Umbilical cord (tissue), 2 donors: ENCODE measurements around the gene FPR2. TPM values are rescaled to one million over a fixed set of nuclear protein-coding genes. Genes with fewer than 3 reads are reported as not detected.
"Not testable (repeated sequence)": the region's sequence is repeated elsewhere in the genome, so short reads cannot be mapped to it uniquely, and the experiment has no call there.

Source experiments
- DNase-seq: peaks from one replicate; pipeline ENCODE4 v3.0.0-alpha.2; 2015; ENCODE audit warnings: low spot score
- total RNA-seq: library from RNA; depleted of rRNA; stranded (reverse); fragments of >200 nt; gene quantifications from one replicate; pipeline ENCODE4 v1.2.3, GENCODE V29; 2014; ENCODE audit warnings: low replicate concordance; ENCODE audit not compliant: insufficient read depth

The FPR2 gene
- total RNA-seq, 1 donor from 2014 or later: 7.0 TPM

- no peak for DNase-seq
Observed at GRCh38 chr19:51739466-51740213, 21.3 kb upstream of the FPR2 start.

DNA sequence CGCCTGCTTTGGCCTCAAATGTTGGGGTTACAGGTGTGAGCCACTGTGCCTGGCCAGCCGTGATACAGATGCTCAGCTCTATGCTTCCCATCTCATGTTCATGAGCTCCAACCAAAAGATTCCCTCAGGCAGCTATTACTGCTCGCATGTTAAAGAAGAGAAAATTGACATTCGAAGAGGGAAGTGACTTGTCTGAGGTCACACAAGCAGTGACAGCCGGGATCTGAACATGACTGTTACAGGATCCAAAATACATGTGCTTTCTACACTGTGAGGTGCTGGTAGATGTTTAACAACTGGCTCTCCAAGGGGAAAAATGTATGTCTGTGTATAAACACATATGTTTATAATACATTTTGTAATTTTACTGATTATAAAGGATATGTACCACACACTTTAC lies 20.6 kb upstream of the FPR2 start:
- DNase-seq: no peak

DNA sequence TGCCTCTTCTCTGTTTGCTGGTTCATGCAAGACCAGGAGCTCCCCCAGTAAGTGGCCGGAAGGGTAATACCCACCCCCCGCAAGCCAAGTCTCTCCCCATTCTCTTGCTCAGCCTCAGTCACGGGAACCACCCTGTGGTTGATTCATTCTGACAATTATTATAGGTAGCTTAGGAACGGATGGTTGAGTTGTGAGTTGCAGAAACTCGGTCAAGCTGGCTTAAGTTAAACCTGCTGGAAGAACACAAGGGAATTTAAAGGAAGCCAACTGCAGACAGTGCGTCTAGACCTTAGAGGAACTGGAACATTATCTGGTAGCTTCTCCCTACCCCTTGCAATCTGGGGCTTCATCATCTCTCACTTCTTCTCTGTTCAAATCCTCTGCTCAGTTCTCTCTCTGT lies 18.2 kb upstream of the FPR2 start:
- no peak for DNase-seq

DNA sequence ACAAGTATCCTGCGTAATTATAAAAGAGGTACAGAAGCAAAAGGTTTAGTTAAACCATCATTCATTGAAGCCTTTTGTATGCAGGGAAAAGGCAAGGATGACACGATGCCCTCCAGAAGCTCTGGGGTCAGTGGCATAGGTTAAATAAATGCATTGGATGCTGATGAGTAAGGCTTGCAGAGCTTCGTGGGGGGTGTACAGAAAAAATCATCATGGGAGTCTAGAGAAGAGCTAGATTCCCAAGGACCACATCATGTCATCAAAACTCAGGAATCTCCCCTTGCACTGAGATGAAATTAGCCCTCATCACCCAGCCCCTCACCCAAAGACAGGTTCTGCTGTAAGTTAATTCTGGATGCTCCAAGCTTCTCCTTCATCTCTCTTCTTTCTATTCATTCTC lies 17.6 kb upstream of the FPR2 start:
- DNase-seq: no peak

DNA sequence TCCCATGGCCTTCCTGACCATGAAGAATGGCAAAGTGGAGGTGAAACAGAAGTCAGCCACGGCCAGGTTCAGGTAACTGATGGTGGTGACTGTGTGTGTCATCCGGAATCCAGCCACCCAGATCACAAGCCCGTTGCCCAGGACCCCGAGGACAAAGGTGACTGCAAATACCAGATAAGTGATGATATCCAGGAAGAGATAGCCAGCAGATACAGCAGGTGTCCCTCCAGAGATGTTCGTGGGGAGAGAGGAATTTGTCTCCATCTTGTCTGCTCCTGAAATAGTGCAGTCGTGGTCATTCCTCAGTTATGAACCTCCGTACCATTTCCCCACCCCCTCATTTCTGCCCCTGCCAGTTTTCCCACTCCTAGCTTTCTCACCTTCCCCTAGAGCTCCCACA lies 14.2 kb upstream of the FPR2 start:
- no peak for DNase-seq

GRCh38 chr19:51749979-51750378 lies 11.0 kb upstream of the FPR2 start:
- DNase-seq: no peak

DNA sequence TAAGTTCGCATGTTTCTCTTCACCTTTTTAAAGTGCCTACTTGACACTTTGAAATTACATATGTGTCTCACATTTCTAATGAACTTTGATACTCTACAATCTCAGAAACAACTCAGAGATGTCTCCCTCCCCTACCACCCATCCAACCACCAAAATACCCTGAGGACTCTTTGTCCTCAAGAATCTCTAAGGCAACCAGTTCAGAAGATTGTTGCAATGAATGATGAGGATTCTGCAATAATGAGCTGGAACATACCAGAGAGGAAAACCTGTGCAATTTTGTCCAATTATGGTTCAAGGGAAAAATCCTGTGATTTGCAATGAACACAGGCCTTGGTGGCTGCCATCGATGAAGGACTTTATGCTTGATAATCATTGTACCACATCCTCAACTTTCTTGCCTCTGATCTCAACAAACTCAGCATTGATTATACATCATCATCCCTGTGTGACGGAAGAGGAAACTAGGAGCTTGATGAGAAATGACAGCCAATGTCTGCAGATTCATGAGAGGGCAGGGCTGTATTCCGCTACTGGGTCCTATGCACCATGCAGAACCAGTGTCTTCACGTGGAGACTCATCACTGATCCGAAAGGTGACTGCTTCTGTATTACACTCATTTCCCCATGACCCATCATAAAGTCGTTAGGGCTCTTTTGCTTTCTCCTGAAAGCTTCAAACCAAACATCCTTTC lies 10.4 kb upstream of the FPR2 start:
- no peak for DNase-seq

- peak; percentile 25 for DNase-seq
Observed at GRCh38 chr19:51751655-51752054, 9.3 kb upstream of the FPR2 start, which contains the start of gene FPR1. Gene FPR1 (minus strand): TSS chr19:51751878. CDS start chr19:51746994, 4,884 bp downstream.

GRCh38 chr19:51754109-51754508 lies 6.9 kb upstream of the FPR2 start:
- peak; percentile 23 for DNase-seq

DNA sequence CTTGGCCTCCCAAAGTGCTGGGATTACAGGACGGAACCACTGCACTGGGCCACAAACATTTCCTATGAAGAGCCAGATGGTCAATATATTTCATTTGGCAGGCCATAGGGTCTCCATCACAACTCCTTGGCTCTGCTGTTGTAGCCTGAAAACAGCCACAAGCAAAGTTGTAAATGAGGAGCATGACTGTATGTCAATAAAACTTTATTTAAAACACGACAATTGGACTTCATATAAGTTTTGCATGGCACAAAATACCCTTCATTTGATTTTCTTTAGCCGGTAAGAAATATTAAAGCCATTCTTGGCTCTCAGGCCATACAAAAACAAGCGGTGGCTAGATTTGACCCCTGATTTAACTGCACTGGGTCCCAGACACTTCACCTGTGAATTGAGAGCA lies 6.2 kb upstream of the FPR2 start:
- DNase-seq: no peak

DNA sequence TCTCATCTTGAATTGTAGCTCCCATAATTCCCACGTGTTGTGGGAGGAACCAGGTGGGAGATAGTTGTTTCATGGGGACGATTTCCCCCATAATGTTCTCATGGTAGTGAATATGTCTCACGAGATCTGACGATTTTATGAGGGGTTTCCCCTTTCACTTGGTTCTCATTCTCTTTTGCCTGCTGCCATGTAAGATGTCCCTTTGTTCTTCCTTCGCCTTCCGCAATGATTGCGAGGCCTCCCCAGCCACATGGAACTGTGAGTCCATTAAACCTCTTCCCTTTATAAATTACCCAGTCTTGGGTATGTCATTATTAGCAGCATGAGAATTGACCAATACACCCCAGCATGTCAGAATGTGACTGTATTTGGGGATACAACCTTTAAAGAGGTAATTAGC lies 5.4 kb upstream of the FPR2 start:
- DNase-seq: no peak

DNA sequence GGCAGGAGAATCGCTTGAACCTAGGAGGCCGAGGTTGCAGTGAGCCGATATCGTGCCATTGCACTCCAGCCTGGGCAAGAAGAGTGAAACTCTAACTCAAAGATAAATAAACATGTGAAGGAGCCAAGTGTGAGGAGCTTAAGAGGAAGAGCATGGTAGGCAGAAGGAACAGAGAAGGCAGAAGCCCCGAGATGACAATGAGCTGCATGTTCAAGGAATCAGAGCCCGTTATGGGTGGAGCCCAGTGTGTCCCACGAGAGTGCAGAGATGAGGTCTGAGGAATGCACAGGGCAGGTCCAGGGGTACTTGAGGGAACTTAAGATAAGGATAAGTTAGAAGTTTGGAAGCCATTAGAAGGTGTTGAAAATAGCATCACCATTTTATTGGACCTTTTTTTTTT lies 716 bp downstream of the FPR2 start:
- DNase-seq: no peak

DNA sequence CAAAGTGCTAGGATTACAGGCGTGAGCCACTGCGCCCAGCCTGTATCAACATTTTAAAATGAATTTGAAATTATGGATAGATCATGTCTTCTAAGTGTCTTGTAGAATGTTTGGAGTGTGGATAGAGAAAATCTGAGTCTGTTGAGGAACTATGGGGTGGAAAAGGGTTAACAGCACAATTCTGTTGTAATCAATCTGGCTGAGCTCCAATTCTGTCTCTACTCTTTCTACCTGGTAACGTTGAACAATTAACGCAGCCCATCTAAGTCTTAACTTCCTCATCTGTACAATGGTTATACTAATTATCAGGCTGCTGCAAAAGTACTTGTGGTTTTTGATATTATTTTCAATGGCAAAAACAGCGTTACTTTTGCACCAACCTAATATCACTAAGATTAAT lies 4.1 kb downstream of the FPR2 start:
- no peak for DNase-seq

DNA sequence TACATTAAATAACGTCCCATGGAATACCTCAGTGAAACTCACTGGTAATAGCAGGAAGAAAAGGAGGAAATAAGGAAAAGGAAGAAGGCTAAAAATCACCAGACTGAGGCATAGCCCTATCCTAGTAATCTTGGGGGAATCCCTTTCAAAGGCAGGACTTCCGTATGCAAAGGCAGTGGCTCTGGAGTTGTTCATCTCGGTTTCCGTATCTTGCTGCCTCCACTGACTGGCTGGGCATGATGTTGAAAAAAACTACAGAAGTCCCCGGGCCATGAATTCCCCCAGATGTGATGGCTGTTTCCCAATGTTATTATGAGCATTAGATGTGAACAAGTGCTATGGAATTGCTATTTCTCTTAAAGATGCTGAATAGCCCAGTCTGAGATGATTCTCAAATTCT lies 5.5 kb downstream of the FPR2 start:
- no peak for DNase-seq

DNA sequence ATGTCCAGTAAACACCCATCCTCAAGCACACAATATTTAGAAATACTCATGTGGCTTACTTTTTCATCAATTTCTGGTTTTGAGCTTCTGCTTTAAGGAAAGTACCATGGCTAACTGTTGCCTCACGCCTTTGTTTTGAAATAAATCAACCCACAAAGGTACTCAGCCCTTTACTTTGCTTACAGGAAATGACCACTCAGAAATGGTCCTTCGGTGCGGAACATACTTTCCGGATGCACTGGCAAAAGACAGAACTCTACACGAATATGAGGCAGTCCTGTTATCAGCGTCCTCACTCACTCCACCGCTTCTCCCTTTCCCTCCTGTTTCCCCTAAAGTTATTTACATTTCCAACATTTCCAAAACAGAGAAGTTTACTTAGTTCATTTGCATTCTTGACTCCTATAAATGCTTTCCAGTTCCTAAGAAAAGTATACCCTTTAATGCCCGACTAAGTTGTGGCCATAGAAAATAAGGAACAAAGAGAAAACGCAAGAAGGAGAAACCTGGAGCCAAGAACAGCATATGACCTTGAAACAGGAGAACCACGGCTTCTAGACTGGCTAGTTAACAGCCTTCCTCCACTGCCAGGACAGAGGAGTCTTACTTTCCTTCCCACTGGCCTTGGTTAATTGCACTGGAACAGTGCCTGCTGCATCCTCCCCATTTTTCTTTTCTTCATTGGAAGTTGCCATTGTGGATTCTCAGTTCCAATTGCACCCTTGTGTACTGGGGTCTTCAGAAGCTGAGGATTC lies 10.6 kb downstream of the FPR2 start:
- peak; percentile 23 for DNase-seq

DNA sequence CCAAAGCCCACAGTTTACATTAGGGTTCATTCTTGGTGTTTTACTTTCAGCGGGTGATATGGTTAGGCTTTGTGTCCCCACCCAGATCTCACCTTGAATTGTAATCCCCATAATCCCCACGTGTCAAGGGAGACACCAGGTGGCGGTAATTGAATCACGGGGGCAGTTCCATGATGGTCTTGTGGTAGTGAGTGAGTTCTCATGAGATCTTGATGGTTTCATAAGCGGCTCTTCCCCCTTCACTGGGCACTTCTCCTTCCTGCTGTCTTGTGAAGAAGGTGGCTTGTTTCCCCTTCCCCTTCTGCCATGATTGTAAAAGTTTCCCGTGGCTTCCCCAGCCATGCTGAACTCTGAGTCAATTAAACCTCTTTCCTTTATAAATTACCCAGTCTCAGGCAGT lies 12.0 kb downstream of the FPR2 start:
- DNase-seq: no peak

DNA sequence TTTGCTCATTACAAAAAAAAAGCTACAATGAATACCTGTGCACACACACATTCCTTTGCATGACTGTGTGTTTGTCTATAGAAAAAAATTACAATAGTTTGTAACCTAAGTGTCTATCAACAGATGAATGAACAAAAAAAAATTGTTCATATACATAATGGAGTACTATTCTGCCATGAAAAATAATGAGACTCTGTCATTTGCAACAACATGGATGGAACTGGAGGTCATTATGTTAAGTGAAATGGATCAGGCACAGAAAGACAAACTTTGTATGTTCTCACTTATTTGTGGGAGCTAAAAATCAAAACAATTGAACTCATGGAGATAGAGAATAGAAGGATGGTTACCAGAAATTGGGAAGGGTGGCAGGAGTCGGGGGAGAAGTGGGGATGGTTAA lies 15.6 kb downstream of the FPR2 start:
- not testable (repeated sequence) for DNase-seq

- peak; percentile 89 for DNase-seq
Observed at GRCh38 chr19:51777570-51778462, 16.8 kb downstream of the FPR2 start.

DNA sequence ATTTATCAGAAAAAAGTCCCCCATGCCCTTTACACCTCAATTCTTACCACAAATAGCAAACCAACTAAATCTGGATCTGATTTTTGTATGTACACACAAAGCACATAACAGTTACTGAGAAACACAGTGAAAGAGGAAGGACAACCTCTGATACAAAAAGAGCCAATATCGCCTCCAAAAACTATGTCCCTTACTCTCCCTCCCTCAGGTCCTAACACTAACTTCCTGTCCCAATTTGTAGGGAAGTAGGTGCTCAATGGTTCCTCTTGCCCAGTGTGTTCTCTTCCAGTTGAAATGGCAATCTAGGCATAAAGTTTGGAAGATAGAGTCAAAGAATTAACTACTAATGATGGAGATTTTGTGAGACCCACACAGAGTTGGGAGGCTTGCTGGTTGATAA lies 18.2 kb downstream of the FPR2 start:
- no peak for DNase-seq

GRCh38 chr19:51779703-51780102 lies 18.7 kb downstream of the FPR2 start:
- DNase-seq: no peak

DNA sequence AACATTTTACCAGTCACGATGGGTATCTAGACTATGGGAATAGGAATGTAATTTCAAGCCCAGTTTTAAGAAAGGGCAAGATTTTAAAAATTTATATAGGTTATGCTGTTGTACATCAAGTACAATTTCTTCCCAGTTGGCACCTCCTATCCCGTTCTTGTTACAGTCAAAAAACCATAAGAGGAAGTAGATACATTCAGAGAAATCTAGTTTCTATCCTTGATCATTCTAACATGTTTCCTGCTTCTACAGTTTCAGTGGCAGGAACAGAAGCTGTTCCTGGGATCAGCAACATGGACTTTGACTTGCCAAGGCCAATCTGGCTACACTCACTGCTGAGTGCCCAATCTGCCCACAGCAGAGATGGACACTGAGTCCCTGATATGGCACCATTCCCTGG lies 19.3 kb downstream of the FPR2 start:
- DNase-seq: no peak

GRCh38 chr19:51781999-51782398 lies 21.0 kb downstream of the FPR2 start:
- no peak for DNase-seq
